A673 (cell line): ENCODE results near the gene LPCAT2.

Experiments
- EZH2 ChIP-seq: fragments of 200-600 bp; sonication (generic); IDR thresholded peaks from 2 replicates; pipeline ENCODE4 v1.6.1; 2017; ENCODE audit warnings: borderline replicate concordance, low read depth, mild to moderate bottlenecking, mixed read lengths, antibody characterized with exemption, low read length; ENCODE audit not compliant: poor library complexity, severe bottlenecking
- TF ChIP-seq, protein P1 (sequence below): fragments of 300-800, 200-600 bp; sonication (generic); conservative IDR thresholded peaks from 2 replicates; pipeline ENCODE4 v1.5.1; 2017; ENCODE audit warnings: low read depth, mild to moderate bottlenecking, antibody characterized with exemption, low read length, moderate library complexity, mixed read lengths

DNA sequence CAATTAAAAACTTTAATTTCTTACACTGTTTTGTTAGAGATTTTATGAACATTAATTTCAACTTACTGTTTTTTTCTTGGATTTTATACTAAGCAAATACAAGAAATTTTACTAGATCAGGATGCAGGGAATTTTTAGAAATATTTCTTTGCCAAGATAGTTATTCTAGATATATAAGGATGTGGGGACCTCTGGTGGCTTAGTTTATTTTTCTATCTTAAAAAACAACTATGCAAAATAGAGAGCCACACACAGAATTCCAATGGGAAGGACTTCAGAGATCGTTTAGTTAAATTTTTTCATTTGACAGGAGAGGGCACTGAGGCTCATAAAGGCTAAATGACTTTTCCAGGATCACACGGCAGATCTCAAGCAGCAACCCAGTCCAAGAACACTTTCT is 34.6 kb downstream of the LPCAT2 start:
- no peak for TF ChIP-seq EZH2
- TF ChIP-seq, protein P1, sequence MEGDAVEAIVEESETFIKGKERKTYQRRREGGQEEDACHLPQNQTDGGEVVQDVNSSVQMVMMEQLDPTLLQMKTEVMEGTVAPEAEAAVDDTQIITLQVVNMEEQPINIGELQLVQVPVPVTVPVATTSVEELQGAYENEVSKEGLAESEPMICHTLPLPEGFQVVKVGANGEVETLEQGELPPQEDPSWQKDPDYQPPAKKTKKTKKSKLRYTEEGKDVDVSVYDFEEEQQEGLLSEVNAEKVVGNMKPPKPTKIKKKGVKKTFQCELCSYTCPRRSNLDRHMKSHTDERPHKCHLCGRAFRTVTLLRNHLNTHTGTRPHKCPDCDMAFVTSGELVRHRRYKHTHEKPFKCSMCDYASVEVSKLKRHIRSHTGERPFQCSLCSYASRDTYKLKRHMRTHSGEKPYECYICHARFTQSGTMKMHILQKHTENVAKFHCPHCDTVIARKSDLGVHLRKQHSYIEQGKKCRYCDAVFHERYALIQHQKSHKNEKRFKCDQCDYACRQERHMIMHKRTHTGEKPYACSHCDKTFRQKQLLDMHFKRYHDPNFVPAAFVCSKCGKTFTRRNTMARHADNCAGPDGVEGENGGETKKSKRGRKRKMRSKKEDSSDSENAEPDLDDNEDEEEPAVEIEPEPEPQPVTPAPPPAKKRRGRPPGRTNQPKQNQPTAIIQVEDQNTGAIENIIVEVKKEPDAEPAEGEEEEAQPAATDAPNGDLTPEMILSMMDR = peak; percentile 51; the same call in 1 of the 2 replicates
